Vagina (tissue), 2 donors: ENCODE results near the gene NCAM2.

ENCODE experiments used
- CTCF ChIP-seq, 3 experiments: fragments of 450-650 bp in 2 of 3; fragments of 200-600 bp in 1 of 3; sonication (generic) in 1 of 3; IDR thresholded peaks; one replicate each; pipeline ENCODE4 v1.5.1; 2017 to 2019; ENCODE audit warnings: antibody characterized with exemption in 3 of 3, mild to moderate bottlenecking in 2 of 3, moderate library complexity in 2 of 3
- POLR2AphosphoS5 ChIP-seq, 2 donors: sonication (generic); formaldehyde crosslinking; IDR thresholded peaks; one replicate each; pipeline ENCODE4 v1.9.0; 2017; ENCODE audit warnings: antibody characterized with exemption in 2 of 2, mild to moderate bottlenecking in 2 of 2, low read depth in 1 of 2; ENCODE audit not compliant: insufficient read depth in 1 of 2

- no peak for TF ChIP-seq CTCF (IDR thresholded peaks at IDR 0.05)
- TF ChIP-seq POLR2AphosphoS5 (IDR thresholded peaks at IDR 0.05; ENCODE audit: insufficient read depth in 1 of 2, low read depth in 1 of 2) = no peak
These were observed 384.9 kb downstream of the NCAM2 start for GRCh38 chr21:21383126-21383525.
